Measurements from ENCODE around the gene ATP6V1C2.
A peak's percentile ranks its signal among the peaks of the same experiment; 100 is the strongest.

Gene ATP6V1C2

GRCh38 chr2:10788855-10789254 lies 67.4 kb downstream of the ATP6V1C2 start:
- no peak for TF ChIP-seq CTCF (IDR thresholded peaks at IDR 0.05; ENCODE audit: insufficient read depth, low read depth, low read length, missing control alignments)
- no peak for DNase-seq (ENCODE audit: low read depth)
- no peak overlapping the region for H3K4me3 ChIP-seq (ENCODE audit: low read depth, low read length)

- TF ChIP-seq CTCF (IDR thresholded peaks at IDR 0.05; ENCODE audit: insufficient read depth, low read depth, low read length, missing control alignments): no peak
- peak overlapping the region; percentile 10; the same call in 1 of the 2 replicates for H3K4me3 ChIP-seq (ENCODE audit: low read depth, low read length)
- peak; percentile 83 for DNase-seq (ENCODE audit: low read depth)
Observed at GRCh38 chr2:10790228-10790973, 69.0 kb downstream of the ATP6V1C2 start.

GRCh38 chr2:10792001-10792634 lies 70.7 kb downstream of the ATP6V1C2 start:
- H3K4me3 ChIP-seq (ENCODE audit: low read depth, low read length): no peak overlapping the region
- no peak for TF ChIP-seq CTCF (IDR thresholded peaks at IDR 0.05; ENCODE audit: insufficient read depth, low read depth, low read length, missing control alignments)
- peak; percentile 64 for DNase-seq (ENCODE audit: low read depth)

- DNase-seq (ENCODE audit: low read depth): no peak
- no peak for TF ChIP-seq CTCF (IDR thresholded peaks at IDR 0.05; ENCODE audit: insufficient read depth, low read depth, low read length, missing control alignments)
- H3K4me3 ChIP-seq (ENCODE audit: low read depth, low read length): no peak overlapping the region
Observed at GRCh38 chr2:10792660-10793400, 71.4 kb downstream of the ATP6V1C2 start.

- no peak for TF ChIP-seq CTCF (IDR thresholded peaks at IDR 0.05; ENCODE audit: insufficient read depth, low read depth, low read length, missing control alignments)
- DNase-seq (ENCODE audit: low read depth): no peak
- H3K4me3 ChIP-seq (ENCODE audit: low read depth, low read length): no peak overlapping the region
Observed at GRCh38 chr2:10793816-10794215, 72.4 kb downstream of the ATP6V1C2 start.

- DNase-seq (ENCODE audit: low read depth): no peak
- H3K4me3 ChIP-seq (ENCODE audit: low read depth, low read length): no peak overlapping the region
- no peak for TF ChIP-seq CTCF (IDR thresholded peaks at IDR 0.05; ENCODE audit: insufficient read depth, low read depth, low read length, missing control alignments)
Observed at GRCh38 chr2:10794876-10795275, 73.4 kb downstream of the ATP6V1C2 start.

Data from GM12865 (cell line).